H9 (cell line): ENCODE data around the gene RPS19BP1. TPM values are rescaled to one million over a fixed set of nuclear protein-coding genes. Genes with fewer than 3 reads are reported as not detected.

Experiments
- DNase-seq: peaks from one replicate; pipeline ENCODE4 v3.0.0-alpha.2; 2017
- H2AFZ ChIP-seq: one replicate; pipeline ENCODE4 v1.6.1; 2013; ENCODE audit warnings: mild to moderate bottlenecking, low read length, control low read depth, moderate library complexity
- H2AK5ac ChIP-seq: 2 replicates; pipeline ENCODE4 v1.6.1; 2013; ENCODE audit warnings: low read length, control low read depth, mixed read lengths; ENCODE audit not compliant: insufficient read length
- H2BK120ac ChIP-seq: one replicate; pipeline ENCODE4 v1.6.1; 2013; ENCODE audit warnings: low read depth, mild to moderate bottlenecking, low read length, control low read depth, inconsistent platforms; ENCODE audit not compliant: poor library complexity, severe bottlenecking
- H2BK12ac ChIP-seq: 2 replicates; pipeline ENCODE4 v1.6.1; 2013; ENCODE audit warnings: low read length, control low read depth, mixed read lengths, low read depth; ENCODE audit not compliant: insufficient read length
- H2BK15ac ChIP-seq: 2 replicates; pipeline ENCODE4 v1.6.1; 2013; ENCODE audit warnings: low read depth, low read length, control low read depth
- H2BK20ac ChIP-seq: one replicate; pipeline ENCODE4 v1.6.1; 2013; ENCODE audit warnings: low read depth, mild to moderate bottlenecking, low read length, control low read depth, inconsistent platforms; ENCODE audit not compliant: poor library complexity, severe bottlenecking
- H2BK5ac ChIP-seq: 2 replicates; pipeline ENCODE4 v1.6.1; 2013; ENCODE audit warnings: low read length, control low read depth, mixed read lengths; ENCODE audit not compliant: insufficient read length
- H3K14ac ChIP-seq: 2 replicates; pipeline ENCODE4 v1.6.1; 2013; ENCODE audit warnings: low read length, control low read depth; ENCODE audit not compliant: insufficient read depth
- H3K18ac ChIP-seq: 2 replicates; pipeline ENCODE4 v1.6.1; 2013; ENCODE audit warnings: low read depth, mild to moderate bottlenecking, mixed read lengths, low read length, control low read depth; ENCODE audit not compliant: insufficient read length
- H3K23ac ChIP-seq: 2 replicates; pipeline ENCODE4 v1.6.1; 2013; ENCODE audit warnings: low read length, control low read depth, mixed read lengths, low read depth; ENCODE audit not compliant: insufficient read length
- H3K23me2 ChIP-seq: 2 replicates; pipeline ENCODE4 v1.6.1; 2013; ENCODE audit warnings: low read depth, mild to moderate bottlenecking, mixed read lengths, low read length, control low read depth; ENCODE audit not compliant: insufficient read length, poor library complexity, severe bottlenecking
- H3K27ac ChIP-seq: 2 replicates; pipeline ENCODE4 v1.5.1; 2013; ENCODE audit warnings: low read length, control low read depth, mixed read lengths, low read depth; ENCODE audit not compliant: insufficient read length
- H3K27me3 ChIP-seq: 2 replicates; pipeline ENCODE4 v1.6.1; 2013; ENCODE audit warnings: low read length, control low read depth, inconsistent platforms; ENCODE audit not compliant: insufficient read depth
- H3K4ac ChIP-seq: 2 replicates; pipeline ENCODE4 v1.6.1; 2013; ENCODE audit warnings: low read depth, mild to moderate bottlenecking, control low read depth, inconsistent platforms, low read length, moderate library complexity
- H3K4me1 ChIP-seq: 2 replicates; pipeline ENCODE4 v1.6.1; 2013; ENCODE audit warnings: low read length, control low read depth, inconsistent platforms; ENCODE audit not compliant: insufficient read depth
- H3K4me2 ChIP-seq: 2 replicates; pipeline ENCODE4 v1.6.1; 2013; ENCODE audit warnings: low read length, control low read depth, mixed read lengths; ENCODE audit not compliant: insufficient read length, insufficient read depth
- H3K56ac ChIP-seq: 2 replicates; pipeline ENCODE4 v1.6.1; 2013; ENCODE audit warnings: low read depth, mild to moderate bottlenecking, mixed read lengths, low read length, control low read depth; ENCODE audit not compliant: insufficient read length
- H3K79me1 ChIP-seq: 2 replicates; pipeline ENCODE4 v1.6.1; 2013; ENCODE audit warnings: low read depth, mild to moderate bottlenecking, moderate library complexity, low read length, control low read depth, inconsistent platforms; ENCODE audit not compliant: insufficient read depth, poor library complexity, severe bottlenecking
- H3K79me2 ChIP-seq: 2 replicates; pipeline ENCODE4 v1.6.1; 2013; ENCODE audit warnings: low read length, control low read depth, inconsistent platforms; ENCODE audit not compliant: insufficient read depth
- H3K9ac ChIP-seq: 2 replicates; pipeline ENCODE4 v1.6.1; 2013; ENCODE audit warnings: low read length, control low read depth, mixed read lengths; ENCODE audit not compliant: insufficient read length; ENCODE audit errors: extremely low read depth
- H3K9me3 ChIP-seq: one replicate; pipeline ENCODE4 v1.6.1; 2013; ENCODE audit warnings: low read depth, low read length, inconsistent platforms; ENCODE audit not compliant: control insufficient read depth
- H3T11ph ChIP-seq: one replicate; pipeline ENCODE4 v1.6.1; 2013; ENCODE audit warnings: mild to moderate bottlenecking, low read length, control low read depth, inconsistent platforms
- H4K20me1 ChIP-seq: one replicate; pipeline ENCODE4 v1.6.1; 2013; ENCODE audit not compliant: control insufficient read depth, insufficient read length, insufficient read depth
- H4K5ac ChIP-seq: 2 replicates; pipeline ENCODE4 v1.6.1; 2013; ENCODE audit warnings: low read depth, mild to moderate bottlenecking, mixed read lengths, low read length, control low read depth; ENCODE audit not compliant: insufficient read length
- H4K8ac ChIP-seq: replicated peaks from 2 replicates; pipeline ENCODE4 v1.6.1; 2013; ENCODE audit warnings: low read length, control low read depth, mixed read lengths, low read depth; ENCODE audit not compliant: insufficient read length
- H4K91ac ChIP-seq: 2 replicates; pipeline ENCODE4 v1.6.1; 2013; ENCODE audit warnings: low read depth, mild to moderate bottlenecking, moderate library complexity, mixed read lengths, low read length, control low read depth; ENCODE audit not compliant: insufficient read length
- H3K27ac Mint-ChIP-seq, 3 experiments: 2 replicates in 2 of 3; 3 replicates in 1 of 3; pipeline ENCODE4 v1.8.0; 2020 to 2021; ENCODE audit warnings: mixed read lengths in 3 of 3, mild to moderate bottlenecking in 1 of 3, moderate library complexity in 1 of 3
- H3K27me3 Mint-ChIP-seq: 2 replicates; pipeline ENCODE4 v1.8.0; 2021; ENCODE audit warnings: low read depth, mild to moderate bottlenecking, moderate library complexity, mixed read lengths
- H3K36me3 Mint-ChIP-seq, 3 experiments: 2 replicates in 2 of 3; 3 replicates in 1 of 3; pipeline ENCODE4 v1.8.0; 2020 to 2021; ENCODE audit warnings: low read depth in 3 of 3, mixed read lengths in 3 of 3; ENCODE audit not compliant: insufficient read depth in 1 of 3
- H3K4me1 Mint-ChIP-seq, 2 experiments: 2 replicates each; pipeline ENCODE4 v1.8.0; 2020; ENCODE audit warnings: mixed read lengths in 2 of 2
- H3K4me3 Mint-ChIP-seq, 2 experiments: 2 replicates in 1 of 2; 3 replicates in 1 of 2; pipeline ENCODE4 v1.8.0; 2020 to 2021; ENCODE audit warnings: mild to moderate bottlenecking in 2 of 2, mixed read lengths in 2 of 2, moderate library complexity in 1 of 2
- H3K9me3 Mint-ChIP-seq, 2 experiments: 2 replicates in 1 of 2; 3 replicates in 1 of 2; pipeline ENCODE4 v1.8.0; 2020; ENCODE audit warnings: mild to moderate bottlenecking in 2 of 2, mixed read lengths in 2 of 2, moderate library complexity in 1 of 2
- CTCF ChIP-seq: fragments of 200-600 bp; sonication (generic); conservative IDR thresholded peaks from 3 replicates; pipeline ENCODE4 v1.8.0; 2021; ENCODE audit warnings: antibody characterized with exemption, mild to moderate bottlenecking
- WGBS: extraction: QIAGEN DNeasy Blood & Tissue Kit; methylation state at CpG from one replicate; pipeline ENCODE4 v1.1.7; 2013; ENCODE audit warnings: missing lambda C conversion rate, low lambda C conversion rate, mixed read lengths; ENCODE audit not compliant: insufficient read length; ENCODE audit errors: extremely low coverage; 5-methylcytosine and 5-hydroxymethylcytosine counted together
- total RNA-seq: library from RNA; stranded (reverse); gene quantifications from 2 replicates; pipeline ENCODE4 v1.2.1, GENCODE V29; 2021

Gene RPS19BP1
- total RNA-seq, 1 experiment from 2014 or later: 65.0 TPM

GRCh38 chr22:39569066-39569465, 36.5 kb upstream of the RPS19BP1 start:
- Histone ChIP-seq H4K5ac (no peak overlapping the region), H3K23me2 (no peaks in the 10 kb centered on the region), H3T11ph (no peak overlapping the region), H4K20me1 (no peaks in the 10 kb centered on the region), H2AK5ac (no peak overlapping the region), H2BK120ac (no peak overlapping the region), H3K23ac (no peak overlapping the region), H3K18ac (no peak overlapping the region), H2AFZ (no peak overlapping the region), H3K4ac (no peak overlapping the region), H3K27me3 (no peaks in the 10 kb centered on the region), H2BK12ac (no peak overlapping the region), H4K8ac (no peak overlapping the region), H4K91ac (no peak overlapping the region), H3K9me3 (no peaks in the 10 kb centered on the region), H3K9ac (no peak overlapping the region), H3K4me2 (no peak overlapping the region), H3K79me1 (no peaks in the 10 kb centered on the region), H3K79me2 (no peaks in the 10 kb centered on the region), H3K4me1 (no peaks in the 10 kb centered on the region), H2BK5ac (no peak overlapping the region), H3K27ac (no peak overlapping the region), H2BK15ac (no peak overlapping the region), H3K14ac (no peak overlapping the region), H2BK20ac (no peak overlapping the region), H3K56ac (no peak overlapping the region)
- TF ChIP-seq CTCF: no peak
- H3K4me3 Mint-ChIP-seq: no peak overlapping the region
- no CpG with 5 or more reads among the region's 7 CpGs for WGBS
- H3K4me1 Mint-ChIP-seq: peaks cover 0 to 3% of the 10 kb centered on the region in 2 experiments; a peak in 2 of 4 replicates
- H3K27me3 Mint-ChIP-seq: peaks cover 16% of the 10 kb centered on the region
- no peak for DNase-seq
- peaks cover 7 to 8% of the 10 kb centered on the region in 2 experiments for H3K9me3 Mint-ChIP-seq
- H3K27ac Mint-ChIP-seq: no peak overlapping the region
- peaks cover 0 to 5% (median 0%) of the 10 kb centered on the region in 3 experiments; a peak in 1 of 7 replicates for H3K36me3 Mint-ChIP-seq
